ENCODE measurements around the gene BLOC1S4.
A peak's percentile ranks its signal among the peaks of the same experiment; 100 is the strongest.

The BLOC1S4 gene

GRCh38 chr4:6760865-6761264 is 44.9 kb downstream of the BLOC1S4 start:
- no peak overlapping the region; the same call in 1 of the 2 replicates for H3K27ac ChIP-seq
- CTCF ChIA-PET = no interaction called here
- no peak for DNase-seq (ENCODE audit: low spot score)
- TF ChIP-seq, protein P1, sequence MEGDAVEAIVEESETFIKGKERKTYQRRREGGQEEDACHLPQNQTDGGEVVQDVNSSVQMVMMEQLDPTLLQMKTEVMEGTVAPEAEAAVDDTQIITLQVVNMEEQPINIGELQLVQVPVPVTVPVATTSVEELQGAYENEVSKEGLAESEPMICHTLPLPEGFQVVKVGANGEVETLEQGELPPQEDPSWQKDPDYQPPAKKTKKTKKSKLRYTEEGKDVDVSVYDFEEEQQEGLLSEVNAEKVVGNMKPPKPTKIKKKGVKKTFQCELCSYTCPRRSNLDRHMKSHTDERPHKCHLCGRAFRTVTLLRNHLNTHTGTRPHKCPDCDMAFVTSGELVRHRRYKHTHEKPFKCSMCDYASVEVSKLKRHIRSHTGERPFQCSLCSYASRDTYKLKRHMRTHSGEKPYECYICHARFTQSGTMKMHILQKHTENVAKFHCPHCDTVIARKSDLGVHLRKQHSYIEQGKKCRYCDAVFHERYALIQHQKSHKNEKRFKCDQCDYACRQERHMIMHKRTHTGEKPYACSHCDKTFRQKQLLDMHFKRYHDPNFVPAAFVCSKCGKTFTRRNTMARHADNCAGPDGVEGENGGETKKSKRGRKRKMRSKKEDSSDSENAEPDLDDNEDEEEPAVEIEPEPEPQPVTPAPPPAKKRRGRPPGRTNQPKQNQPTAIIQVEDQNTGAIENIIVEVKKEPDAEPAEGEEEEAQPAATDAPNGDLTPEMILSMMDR (conservative IDR thresholded peaks at IDR 0.05; ENCODE audit: low read depth) = no peak
- POLR2A ChIA-PET (ENCODE audit: low non-redundant PET) = no interaction called here

DNA sequence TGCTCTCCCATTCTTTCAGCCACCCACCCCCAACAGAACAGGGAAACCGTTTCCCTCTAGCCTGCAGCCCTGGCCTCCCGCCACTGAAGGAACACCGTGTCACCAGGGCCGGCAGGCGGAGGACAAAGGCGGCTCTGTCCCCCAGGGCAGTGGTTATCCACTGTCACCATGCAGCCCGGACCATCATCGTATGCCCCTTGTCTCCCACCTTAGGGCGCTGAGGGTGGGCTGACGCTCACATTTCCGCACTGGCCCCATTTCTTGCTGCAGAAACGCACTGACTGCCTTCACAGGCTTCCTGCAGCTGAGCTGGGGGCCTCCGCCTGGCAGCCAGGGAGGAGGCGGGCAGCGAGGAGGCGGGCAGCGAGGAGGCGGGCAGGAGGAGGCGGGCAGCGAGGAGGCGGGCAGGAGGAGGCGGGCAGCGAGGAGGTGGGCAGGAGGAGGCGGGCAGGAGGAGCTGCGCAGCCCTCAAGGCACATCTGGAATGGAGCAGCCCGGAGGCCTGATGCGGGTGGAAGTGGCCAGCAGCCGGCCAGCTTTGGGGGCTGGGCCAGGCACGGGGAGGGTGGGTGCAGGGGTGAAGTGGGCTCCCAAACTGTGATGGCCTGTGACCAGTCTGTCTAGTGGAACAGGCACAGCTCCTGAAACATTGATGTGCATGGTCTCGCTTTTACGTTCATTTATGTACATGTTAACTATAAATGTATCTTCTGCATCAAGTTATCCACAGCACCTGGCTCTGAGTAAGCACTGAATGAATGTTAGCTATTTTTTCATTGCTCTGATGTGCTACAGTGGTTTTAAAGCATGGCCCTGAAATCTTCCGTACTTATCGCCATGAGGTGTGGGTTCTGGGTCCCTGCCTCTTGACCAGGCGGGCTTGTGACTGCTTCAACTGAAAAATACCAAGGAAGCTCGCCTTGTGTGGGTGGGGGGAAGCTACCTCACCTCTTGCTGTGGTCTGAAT is 46.0 kb downstream of the BLOC1S4 start:
- DNase-seq (ENCODE audit: low spot score) = no peak
- peak overlapping the region; percentile 83 for H3K27ac ChIP-seq
- CTCF ChIA-PET = no interaction called here
- POLR2A ChIA-PET (ENCODE audit: low non-redundant PET) = no interaction called here
- TF ChIP-seq, protein P1 (conservative IDR thresholded peaks at IDR 0.05; ENCODE audit: low read depth) = no peak

DNA sequence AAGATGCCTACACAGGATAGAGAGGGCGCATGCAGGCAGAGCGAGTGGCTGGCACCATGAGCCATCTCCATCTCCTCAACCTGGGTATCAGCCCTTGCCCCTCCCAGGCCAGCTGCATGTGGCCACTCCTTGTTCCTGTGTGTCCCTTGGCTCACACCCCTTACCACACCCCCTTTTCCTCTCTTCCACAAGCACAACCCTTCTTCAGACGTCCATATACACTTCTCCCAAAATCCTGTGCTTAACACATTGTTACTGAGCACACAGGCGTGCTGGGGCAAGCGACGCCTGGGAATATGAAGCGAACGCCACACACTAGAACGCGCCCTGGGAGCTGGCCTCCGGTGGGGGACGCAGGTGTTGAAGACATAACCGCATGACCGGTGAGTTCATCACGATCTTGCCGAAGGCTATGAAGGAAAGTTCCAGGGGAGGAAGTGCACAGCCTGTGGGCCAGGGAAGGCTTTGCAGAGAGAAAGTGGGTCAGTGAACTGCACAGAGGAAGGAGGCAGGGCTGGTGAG is 47.4 kb downstream of the BLOC1S4 start:
- ChIA-PET CTCF (interaction anchor here (0.5 kb wide), 1 partner anchor 39 kb away, joined by 3 read pairs; no protein-coding TSS in a partner anchor), POLR2A (ENCODE audit: low non-redundant PET) (no interaction called here)
- TF ChIP-seq, protein P1 (conservative IDR thresholded peaks at IDR 0.05; ENCODE audit: low read depth) = peak; percentile 73
- peak overlapping the region; percentile 83 for H3K27ac ChIP-seq
- DNase-seq (ENCODE audit: low spot score) = peak; percentile 89

DNA sequence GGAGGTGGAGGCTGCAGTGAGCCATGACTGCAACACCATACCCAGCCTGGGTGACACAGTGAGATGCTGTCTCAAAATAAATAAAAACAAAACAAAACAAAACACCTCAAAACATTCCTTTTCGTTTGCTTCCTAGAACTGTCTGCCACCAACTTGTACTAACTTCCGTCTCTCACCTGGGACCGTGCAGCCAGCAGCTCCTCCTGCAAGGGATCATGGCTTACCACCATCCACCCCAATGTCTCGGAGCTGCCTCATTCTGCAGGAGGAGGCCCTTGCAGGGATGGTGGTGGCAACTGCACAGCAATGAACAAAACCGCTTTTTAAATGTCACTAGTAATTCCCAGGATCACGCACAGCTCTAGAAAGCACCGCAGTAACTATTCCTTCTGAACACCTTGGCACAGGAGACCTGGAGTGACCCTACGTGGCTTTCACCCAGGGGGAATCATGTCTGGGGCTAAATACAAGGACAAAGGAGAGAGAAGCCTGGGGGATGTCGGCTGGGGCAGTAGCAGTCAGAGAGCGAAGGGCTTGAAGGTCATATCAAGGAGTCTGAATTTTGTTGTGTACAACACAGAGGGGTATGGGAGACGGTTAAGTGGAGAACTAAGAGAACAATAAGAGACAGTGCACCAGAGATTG is 49.1 kb downstream of the BLOC1S4 start:
- DNase-seq (ENCODE audit: low spot score) = no peak
- ChIA-PET CTCF (no interaction called here), POLR2A (ENCODE audit: low non-redundant PET) (no interaction called here)
- TF ChIP-seq, protein P1 (conservative IDR thresholded peaks at IDR 0.05; ENCODE audit: low read depth) = no peak
- H3K27ac ChIP-seq = peak overlapping the region; percentile 9

DNA sequence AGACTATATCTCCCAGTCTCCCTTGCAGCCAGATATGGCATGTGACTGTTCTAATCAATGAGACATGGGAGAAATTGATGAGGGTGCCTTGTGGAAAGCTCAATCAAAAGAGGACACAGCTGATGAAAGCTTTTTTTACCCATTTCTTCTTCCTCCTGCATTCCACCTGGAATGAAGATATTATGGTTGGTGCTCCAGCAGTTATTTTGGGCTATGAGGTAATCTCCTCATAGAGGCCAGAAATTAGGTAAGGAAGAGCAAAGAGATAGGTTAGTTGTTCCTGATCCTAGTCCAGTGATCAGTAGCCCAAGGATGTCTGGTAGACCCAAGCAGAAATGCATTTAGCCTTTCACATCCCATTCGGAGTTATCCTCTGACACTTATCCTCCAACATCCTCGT is 49.7 kb downstream of the BLOC1S4 start:
- no peak for DNase-seq (ENCODE audit: low spot score)
- TF ChIP-seq, protein P1 (conservative IDR thresholded peaks at IDR 0.05; ENCODE audit: low read depth) = no peak
- ChIA-PET CTCF (no interaction called here), POLR2A (ENCODE audit: low non-redundant PET) (no interaction called here)
- H3K27ac ChIP-seq = no peak overlapping the region
